Measurements from ENCODE around the gene ANKRD55. TPM values are rescaled to one million over a fixed set of nuclear protein-coding genes. Genes with fewer than 3 reads are reported as not detected.

The ANKRD55 gene
- polyA plus RNA-seq, 1 of the 3 experiments (the other 2 are of a cell fraction) = not detected

- TF ChIP-seq EZH2phosphoT487 (IDR thresholded peaks at IDR 0.05; ENCODE audit: borderline replicate concordance, low read depth) (no peak), MXI1 (IDR thresholded peaks at IDR 0.05; ENCODE audit: low read depth, low read length) (no peak), JUND (IDR thresholded peaks at IDR 0.05) (peak; percentile 92), MEF2A (IDR thresholded peaks at IDR 0.05; ENCODE audit: borderline replicate concordance, low read depth) (no peak), FOXM1 (IDR thresholded peaks at IDR 0.05; ENCODE audit: low read depth) (no peak), NFIC (IDR thresholded peaks at IDR 0.05; ENCODE audit: borderline replicate concordance) (peak; percentile 96), RXRA (IDR thresholded peaks at IDR 0.05; ENCODE audit: borderline replicate concordance, low read depth) (no peak; the same call in 1 of the 2 replicates), FOXJ3 (CRISPR knock-in tag; IDR thresholded peaks at IDR 0.05) (no peak)
- TF ChIP-seq, protein P1, sequence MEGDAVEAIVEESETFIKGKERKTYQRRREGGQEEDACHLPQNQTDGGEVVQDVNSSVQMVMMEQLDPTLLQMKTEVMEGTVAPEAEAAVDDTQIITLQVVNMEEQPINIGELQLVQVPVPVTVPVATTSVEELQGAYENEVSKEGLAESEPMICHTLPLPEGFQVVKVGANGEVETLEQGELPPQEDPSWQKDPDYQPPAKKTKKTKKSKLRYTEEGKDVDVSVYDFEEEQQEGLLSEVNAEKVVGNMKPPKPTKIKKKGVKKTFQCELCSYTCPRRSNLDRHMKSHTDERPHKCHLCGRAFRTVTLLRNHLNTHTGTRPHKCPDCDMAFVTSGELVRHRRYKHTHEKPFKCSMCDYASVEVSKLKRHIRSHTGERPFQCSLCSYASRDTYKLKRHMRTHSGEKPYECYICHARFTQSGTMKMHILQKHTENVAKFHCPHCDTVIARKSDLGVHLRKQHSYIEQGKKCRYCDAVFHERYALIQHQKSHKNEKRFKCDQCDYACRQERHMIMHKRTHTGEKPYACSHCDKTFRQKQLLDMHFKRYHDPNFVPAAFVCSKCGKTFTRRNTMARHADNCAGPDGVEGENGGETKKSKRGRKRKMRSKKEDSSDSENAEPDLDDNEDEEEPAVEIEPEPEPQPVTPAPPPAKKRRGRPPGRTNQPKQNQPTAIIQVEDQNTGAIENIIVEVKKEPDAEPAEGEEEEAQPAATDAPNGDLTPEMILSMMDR (IDR thresholded peaks at IDR 0.05) = no peak
Observed at GRCh38 chr5:56279979-56280378, 46.8 kb upstream of the ANKRD55 start (continued).

DNA sequence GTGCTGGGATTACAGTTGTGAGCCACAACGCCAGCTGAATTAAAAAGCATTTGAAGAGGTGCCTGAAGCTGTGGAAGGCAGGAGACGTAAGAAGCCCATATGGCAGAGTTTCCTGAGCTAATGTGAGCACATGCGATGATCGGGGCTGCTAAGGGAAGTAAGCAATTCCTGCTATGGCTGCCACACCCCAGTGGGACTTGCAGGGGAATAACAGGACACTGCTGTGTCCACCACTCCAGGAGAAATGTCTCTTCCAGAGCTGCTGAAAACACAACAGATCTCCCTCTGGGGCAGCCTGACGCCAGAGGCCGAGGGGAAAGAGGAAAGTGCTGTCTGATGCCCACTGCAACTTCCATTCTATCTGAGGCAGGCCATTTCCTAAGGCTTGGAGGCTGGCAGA is 46.2 kb upstream of the ANKRD55 start:
- Histone ChIP-seq H3K4me3 (ENCODE audit: low read depth in 2 of 2, low read length in 1 of 2) (no peak overlapping the region), H3K79me2 (ENCODE audit: insufficient read depth) (no peaks in the 10 kb centered on the region), H3F3A (replicated peaks; ENCODE audit: insufficient read depth) (peaks cover 22% of the 10 kb centered on the region), H3K9ac (peak overlapping the region; percentile 36; the same call in 1 of the 2 replicates), H3K36me3 (replicated peaks in 1 of 2; ENCODE audit: control insufficient read depth in 1 of 2, insufficient read depth in 2 of 2, low read length in 1 of 2) (no peaks in the 10 kb centered on the region), H3K4me2 (no peak overlapping the region; the same call in 1 of the 2 replicates), H3K27ac (ENCODE audit: low read depth in 2 of 2, low read length in 1 of 2) (peak overlapping the region; percentile 51 to 84), H2AFZ (ENCODE audit: low read depth) (no peak overlapping the region), H3K9me2 (no peaks in the 10 kb centered on the region), H4K20me1 (ENCODE audit: insufficient read depth) (no peaks in the 10 kb centered on the region), H3K9me3 (no peaks in the 10 kb centered on the region), H3K27me3 (ENCODE audit: insufficient read depth) (no peaks in the 10 kb centered on the region), H3K4me1 (ENCODE audit: control insufficient read depth in 1 of 2, insufficient read depth in 2 of 2, low read depth in 1 of 2, low read length in 1 of 2) (peaks cover 23 to 35% of the 10 kb centered on the region in 2 experiments)
- 87% methylated on average over 6 of the region's 6 CpGs for WGBS (ENCODE audit: low lambda C conversion rate)
- TF ChIP-seq EP300 (IDR thresholded peaks at IDR 0.05; ENCODE audit: borderline replicate concordance in 1 of 2, low read depth in 1 of 2, low read length in 1 of 2) (no peak), FOXM1 (IDR thresholded peaks at IDR 0.05; ENCODE audit: low read depth) (no peak), RCOR1 (IDR thresholded peaks at IDR 0.05; ENCODE audit: low read length) (no peak), FOSL2 (IDR thresholded peaks at IDR 0.05; ENCODE audit: borderline replicate concordance, low read depth) (no peak), SMC3 (IDR thresholded peaks at IDR 0.05; ENCODE audit: low read depth, low read length) (no peak), RFX5 (IDR thresholded peaks at IDR 0.05; ENCODE audit: low read length) (no peak), TCF12 (IDR thresholded peaks at IDR 0.05) (no peak), GATA2 (CRISPR knock-in tag; IDR thresholded peaks at IDR 0.05) (no peak), NFIC (IDR thresholded peaks at IDR 0.05; ENCODE audit: borderline replicate concordance) (no peak), ELF1 (IDR thresholded peaks at IDR 0.05) (no peak), GABPA (IDR thresholded peaks at IDR 0.05; ENCODE audit: low read depth) (no peak), EZH2phosphoT487 (IDR thresholded peaks at IDR 0.05; ENCODE audit: borderline replicate concordance, low read depth) (no peak), NRF1 (IDR thresholded peaks at IDR 0.05; ENCODE audit: low read depth, low read length) (no peak), RXRA (IDR thresholded peaks at IDR 0.05; ENCODE audit: borderline replicate concordance, low read depth) (no peak)
- TF ChIP-seq, protein P1 (IDR thresholded peaks at IDR 0.05) = no peak
- TF ChIP-seq, protein P2, sequence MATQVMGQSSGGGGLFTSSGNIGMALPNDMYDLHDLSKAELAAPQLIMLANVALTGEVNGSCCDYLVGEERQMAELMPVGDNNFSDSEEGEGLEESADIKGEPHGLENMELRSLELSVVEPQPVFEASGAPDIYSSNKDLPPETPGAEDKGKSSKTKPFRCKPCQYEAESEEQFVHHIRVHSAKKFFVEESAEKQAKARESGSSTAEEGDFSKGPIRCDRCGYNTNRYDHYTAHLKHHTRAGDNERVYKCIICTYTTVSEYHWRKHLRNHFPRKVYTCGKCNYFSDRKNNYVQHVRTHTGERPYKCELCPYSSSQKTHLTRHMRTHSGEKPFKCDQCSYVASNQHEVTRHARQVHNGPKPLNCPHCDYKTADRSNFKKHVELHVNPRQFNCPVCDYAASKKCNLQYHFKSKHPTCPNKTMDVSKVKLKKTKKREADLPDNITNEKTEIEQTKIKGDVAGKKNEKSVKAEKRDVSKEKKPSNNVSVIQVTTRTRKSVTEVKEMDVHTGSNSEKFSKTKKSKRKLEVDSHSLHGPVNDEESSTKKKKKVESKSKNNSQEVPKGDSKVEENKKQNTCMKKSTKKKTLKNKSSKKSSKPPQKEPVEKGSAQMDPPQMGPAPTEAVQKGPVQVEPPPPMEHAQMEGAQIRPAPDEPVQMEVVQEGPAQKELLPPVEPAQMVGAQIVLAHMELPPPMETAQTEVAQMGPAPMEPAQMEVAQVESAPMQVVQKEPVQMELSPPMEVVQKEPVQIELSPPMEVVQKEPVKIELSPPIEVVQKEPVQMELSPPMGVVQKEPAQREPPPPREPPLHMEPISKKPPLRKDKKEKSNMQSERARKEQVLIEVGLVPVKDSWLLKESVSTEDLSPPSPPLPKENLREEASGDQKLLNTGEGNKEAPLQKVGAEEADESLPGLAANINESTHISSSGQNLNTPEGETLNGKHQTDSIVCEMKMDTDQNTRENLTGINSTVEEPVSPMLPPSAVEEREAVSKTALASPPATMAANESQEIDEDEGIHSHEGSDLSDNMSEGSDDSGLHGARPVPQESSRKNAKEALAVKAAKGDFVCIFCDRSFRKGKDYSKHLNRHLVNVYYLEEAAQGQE (IDR thresholded peaks at IDR 0.05; ENCODE audit: low read depth, low read length) = no peak
- TF ChIP-seq, protein P3, sequence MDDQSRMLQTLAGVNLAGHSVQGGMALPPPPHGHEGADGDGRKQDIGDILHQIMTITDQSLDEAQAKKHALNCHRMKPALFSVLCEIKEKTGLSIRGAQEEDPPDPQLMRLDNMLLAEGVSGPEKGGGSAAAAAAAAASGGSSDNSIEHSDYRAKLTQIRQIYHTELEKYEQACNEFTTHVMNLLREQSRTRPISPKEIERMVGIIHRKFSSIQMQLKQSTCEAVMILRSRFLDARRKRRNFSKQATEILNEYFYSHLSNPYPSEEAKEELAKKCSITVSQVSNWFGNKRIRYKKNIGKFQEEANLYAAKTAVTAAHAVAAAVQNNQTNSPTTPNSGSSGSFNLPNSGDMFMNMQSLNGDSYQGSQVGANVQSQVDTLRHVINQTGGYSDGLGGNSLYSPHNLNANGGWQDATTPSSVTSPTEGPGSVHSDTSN (IDR thresholded peaks at IDR 0.05) = no peak
- no peak for DNase-seq
- POLR2A ChIA-PET = no interaction called here
- CTCF ChIA-PET = interaction anchor here (1.8 kb wide), 1 partner anchor 9 kb away, joined by 6 read pairs; no protein-coding TSS in a partner anchor
